ENCODE results near the gene ZBTB39.

GRCh38 chr12:56993346-56993745 lies 13.0 kb downstream of the ZBTB39 start:
- TF ChIP-seq CTCF (IDR thresholded peaks at IDR 0.05) (no peak), POLR2A (IDR thresholded peaks at IDR 0.05) (no peak)
